ENCODE measurements around the gene WIPI1.

DNA sequence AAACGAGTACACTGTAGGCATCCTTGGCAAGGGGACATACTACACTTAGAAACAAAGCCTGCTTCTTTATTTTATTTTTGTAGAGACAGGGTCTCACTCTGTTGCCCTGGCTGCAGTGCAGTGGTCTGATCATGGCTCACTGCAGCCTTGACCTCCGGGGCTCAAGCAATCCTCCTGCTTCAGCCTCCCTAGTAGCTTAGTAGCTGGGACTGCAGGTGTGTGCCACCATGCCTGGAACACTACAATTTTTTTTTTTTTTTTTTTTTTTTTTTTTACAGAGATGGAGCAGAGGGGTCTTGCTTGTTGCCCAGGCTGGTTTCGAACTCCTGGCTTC lies 78.2 kb downstream of the WIPI1 start:
- TF ChIP-seq CTCF (IDR thresholded peaks at IDR 0.05; ENCODE audit: low read depth, low read length) (no peak), POLR2A (IDR thresholded peaks at IDR 0.05; ENCODE audit: extremely low read depth, insufficient read length) (no peak)

Measured in NB4 (cell line).